Daoy (cell line): ENCODE results near the gene POLD2. TPM values are rescaled to one million over a fixed set of nuclear protein-coding genes. Genes with fewer than 3 reads are reported as not detected.

ENCODE experiments used
- DNase-seq: peaks from one replicate; pipeline ENCODE4 v3.0.0-alpha.2; 2015; ENCODE audit warnings: low read depth
- total RNA-seq: library from RNA; depleted of rRNA; stranded (reverse); fragments of >200 nt; shearing (Covaris generic); gene quantifications from 2 replicates; pipeline ENCODE4 v1.2.3, GENCODE V29; 2014

The POLD2 gene
- total RNA-seq, 1 experiment from 2014 or later, result 204 TPM

DNA sequence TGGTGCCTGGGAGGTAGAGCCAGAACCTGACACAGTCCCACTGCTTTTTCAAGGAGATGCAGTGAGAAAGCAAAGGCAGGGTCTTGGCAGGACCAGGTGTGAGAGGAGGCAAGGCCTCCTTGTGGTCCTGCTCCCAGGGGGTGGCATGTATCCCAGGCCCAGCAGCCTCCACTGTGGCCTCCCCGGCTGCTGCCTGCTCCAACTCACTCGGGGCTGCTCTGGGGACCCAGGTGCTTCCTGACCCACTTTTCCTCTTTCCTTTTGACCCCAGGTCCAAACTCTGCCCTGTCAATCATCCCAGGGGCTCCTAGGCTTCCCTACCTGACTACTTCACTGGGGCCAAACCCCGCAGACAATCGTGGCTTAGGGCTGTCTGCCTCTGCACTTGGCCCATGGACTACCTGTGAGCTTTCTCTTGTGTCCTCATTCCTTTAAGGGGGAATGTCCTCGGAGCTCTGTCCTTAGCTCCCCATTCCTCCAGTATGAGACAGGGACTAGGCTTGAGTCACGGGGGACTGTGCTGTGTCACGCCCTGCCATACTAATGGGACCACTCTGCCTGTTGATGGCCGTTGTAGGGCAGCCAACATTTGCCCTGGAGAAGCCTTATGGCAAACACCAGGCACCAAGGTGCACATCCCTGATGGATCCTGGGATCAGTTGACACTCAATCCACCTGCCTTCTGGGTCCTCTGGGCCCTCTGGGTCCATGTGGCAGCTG is 20.3 kb downstream of the POLD2 start:
- DNase-seq, result no peak

DNA sequence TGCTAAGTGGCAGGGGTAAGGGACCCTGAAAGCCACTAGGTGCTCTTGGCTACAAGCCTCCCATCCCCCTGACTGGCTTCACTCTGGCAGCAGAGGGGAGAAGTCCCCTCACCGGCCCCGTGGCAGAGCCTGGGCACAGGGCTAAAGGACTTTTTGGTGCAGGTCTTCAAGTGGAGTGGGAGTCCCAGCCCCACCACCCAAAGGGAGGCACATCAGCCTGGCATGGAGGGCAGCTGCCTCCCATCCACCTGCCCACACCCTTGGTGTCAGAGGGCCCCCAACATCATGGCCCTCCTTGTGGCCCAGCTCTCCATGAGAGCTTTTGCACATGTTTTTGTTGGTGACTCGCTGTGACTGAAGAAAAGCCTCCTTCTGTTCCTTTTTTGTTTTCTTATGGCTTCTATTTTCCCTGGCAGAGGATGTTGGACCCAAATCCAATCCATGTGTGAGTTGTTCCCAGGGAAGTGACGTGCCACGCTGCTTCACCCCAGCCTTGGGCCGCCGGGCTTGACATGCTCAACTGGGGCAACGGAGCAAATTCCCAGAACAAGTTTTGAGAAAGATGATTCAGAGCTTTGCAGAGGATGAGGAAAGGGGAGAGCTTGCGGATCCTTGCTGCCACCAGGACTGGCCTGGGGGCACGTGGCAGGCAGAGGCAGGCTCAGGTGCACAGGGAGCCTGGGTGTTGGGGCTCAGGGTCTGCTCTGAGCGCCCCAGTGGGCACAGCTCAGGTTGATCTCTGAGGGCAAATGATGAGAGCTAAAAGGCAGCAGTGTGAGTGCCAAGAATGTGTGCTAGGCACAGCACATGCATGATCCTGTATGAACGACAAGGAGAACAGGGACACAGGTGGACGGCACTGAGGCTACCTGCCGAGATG is 21.1 kb downstream of the POLD2 start:
- DNase-seq, result peak; percentile 60

- no peak for DNase-seq
Measured at GRCh38 chr7:44101303-44101965, 21.9 kb downstream of the POLD2 start.

DNA sequence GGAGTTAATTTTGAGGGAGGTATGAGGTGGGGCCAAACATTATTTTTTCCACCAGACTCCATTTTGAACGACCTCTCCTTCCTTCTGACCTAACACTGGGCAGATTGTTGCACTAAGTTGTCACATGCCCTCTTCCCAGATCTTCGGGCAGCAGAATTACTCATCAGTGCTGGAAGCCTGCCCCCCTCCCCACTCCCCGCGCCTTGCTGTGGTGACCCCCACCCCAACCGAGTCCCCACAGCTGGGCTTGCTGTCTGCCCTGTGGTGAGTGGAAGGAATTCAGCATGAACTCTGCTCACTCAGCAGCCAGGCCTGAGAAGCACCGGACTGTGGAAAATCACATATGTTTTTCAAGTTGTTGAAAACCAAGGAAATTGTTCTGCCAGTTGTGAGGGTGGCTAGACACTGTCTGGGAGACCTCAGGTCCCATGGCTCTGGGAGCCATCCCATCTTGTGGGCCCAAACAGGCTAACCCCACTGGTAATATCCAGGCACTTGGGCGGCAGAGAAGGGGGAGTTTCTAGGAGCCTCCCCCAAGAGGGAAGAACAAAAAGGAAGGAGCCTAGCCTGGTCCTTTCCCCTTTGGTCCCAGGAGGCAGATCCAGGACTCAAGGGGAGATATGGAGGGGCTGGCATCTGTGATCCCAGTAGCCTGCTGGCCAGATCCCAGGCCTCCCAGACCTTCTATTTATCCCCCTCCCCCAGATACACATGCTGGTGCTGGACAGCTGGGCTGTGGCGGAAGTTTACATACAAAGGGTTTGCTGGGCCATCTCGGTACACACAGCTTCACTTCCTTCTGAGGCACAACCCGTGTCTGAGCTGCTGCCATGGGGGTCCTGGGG is 22.7 kb downstream of the POLD2 start:
- DNase-seq, result peak; percentile 62

- DNase-seq, result no peak
Measured at GRCh38 chr7:44099669-44100068, 23.7 kb downstream of the POLD2 start.

- no peak for DNase-seq
Measured at GRCh38 chr7:44098092-44099068, 25.0 kb downstream of the POLD2 start.

DNA sequence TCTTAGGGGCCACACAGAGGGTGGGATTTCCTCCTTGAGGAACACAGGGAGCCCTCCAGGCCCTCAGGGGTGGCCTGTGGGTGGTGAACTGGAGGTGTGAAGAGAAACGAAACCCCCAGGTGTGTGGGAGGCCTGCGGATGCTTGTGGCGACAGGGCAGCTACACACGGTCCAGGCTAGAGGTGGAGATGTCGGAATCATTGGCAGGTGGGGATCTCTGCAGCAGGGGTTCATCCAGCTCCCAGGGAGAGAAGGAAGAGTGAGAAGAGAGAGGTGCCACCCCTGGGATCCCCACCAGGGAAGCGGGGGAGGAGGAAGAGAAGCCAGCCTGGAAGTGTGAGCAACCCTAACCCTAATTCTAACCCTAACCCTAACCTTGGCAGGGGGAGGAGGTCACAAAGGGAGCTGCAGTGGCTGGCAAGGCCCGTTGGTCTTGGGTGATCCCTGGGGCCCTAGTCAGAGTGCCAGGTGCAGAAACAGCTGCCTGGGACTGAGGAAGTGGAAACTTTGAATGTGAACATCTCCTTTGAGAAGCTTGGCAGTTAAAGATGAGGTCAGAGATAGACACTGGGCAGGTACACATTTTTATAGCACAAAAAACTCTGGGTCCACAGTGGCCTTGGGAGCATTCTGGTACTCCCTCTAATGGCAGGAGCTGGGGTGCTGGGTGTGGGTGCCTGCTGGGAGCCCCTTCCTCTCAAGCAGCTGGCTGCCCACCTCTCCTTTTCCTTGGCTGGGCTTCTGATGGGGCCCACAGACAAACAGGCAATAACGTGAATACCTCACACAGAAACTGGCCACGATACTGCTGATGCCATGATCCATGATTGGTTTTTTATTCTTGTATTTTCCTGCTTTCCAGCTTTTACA is 26.1 kb downstream of the POLD2 start:
- no peak for DNase-seq

DNA sequence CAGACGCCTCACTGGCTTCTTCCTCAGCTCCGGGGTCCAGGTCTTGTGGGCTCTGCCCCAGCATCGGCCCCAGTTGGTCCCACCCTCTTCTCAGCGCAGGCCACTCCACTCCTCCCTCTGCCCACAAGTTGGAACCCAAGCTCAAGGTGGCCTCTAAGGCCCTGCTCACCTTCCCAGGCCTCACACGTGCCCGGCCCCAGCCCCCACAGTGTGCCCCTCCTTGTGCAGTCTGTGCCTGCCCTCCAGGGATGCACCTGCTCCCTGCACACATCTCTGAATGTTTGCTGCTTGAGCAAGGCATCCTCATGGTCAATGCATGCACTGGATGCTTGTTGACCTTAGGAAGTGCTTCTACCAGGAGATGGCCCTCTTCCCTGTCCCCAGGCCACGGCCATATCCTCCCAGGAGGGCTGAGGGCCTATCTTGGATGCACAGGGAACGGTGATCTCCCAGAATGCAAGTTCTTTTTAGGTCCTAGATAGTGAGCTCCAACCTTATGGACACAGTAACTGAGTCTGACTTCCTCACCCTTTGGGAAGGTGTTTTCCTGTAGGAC is 26.9 kb downstream of the POLD2 start:
- DNase-seq, result no peak

DNA sequence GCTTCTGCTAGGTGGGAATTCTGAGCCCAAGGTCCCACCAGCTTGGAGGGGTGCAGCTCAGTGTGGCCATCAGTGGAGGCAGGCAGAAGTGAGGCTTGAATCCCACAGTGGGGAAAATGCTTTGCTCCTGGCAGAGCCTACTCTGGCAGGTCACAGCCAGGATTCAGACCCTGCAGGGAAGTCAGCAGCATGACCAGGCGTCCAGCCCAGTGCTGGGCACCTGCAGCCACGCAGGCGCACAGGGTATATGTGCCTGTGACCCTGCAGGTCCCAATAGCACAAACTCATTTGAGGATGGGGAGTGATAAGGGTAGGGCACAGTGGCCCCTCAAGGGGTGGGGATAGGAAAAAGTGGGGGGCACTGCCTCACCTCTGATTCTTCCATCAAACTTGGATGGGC is 27.6 kb downstream of the POLD2 start:
- DNase-seq, result no peak

- no peak for DNase-seq
Measured at GRCh38 chr7:44094883-44095592, 28.3 kb downstream of the POLD2 start.

- DNase-seq, result no peak
Measured at GRCh38 chr7:44094365-44094764, 29.0 kb downstream of the POLD2 start.

DNA sequence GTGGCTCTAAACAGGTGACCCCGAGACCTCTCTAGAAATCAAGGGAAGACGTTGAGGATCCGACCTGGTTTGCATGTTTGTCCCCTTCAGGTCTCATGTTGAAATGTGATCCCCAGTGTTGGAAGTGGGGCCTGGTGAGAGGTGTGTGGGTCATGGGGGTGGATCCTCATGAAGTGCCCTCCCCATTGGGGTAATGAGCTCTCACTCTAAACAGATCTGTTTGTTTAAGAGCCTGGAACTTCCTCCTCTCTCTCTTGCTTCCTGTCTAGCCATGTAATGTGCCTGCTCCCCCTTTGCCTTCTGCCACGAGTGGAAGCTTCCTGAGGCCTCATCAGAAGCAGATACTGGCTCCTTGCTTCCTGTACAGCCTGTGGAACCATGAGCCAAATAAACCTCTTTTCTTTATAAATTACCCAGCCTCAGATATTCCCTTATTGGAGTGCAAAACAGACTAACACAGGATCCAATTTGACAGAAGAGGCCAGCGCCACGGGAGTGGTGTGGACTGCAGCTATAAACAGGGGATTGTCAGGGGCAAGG is 30.2 kb downstream of the POLD2 start:
- no peak for DNase-seq

DNA sequence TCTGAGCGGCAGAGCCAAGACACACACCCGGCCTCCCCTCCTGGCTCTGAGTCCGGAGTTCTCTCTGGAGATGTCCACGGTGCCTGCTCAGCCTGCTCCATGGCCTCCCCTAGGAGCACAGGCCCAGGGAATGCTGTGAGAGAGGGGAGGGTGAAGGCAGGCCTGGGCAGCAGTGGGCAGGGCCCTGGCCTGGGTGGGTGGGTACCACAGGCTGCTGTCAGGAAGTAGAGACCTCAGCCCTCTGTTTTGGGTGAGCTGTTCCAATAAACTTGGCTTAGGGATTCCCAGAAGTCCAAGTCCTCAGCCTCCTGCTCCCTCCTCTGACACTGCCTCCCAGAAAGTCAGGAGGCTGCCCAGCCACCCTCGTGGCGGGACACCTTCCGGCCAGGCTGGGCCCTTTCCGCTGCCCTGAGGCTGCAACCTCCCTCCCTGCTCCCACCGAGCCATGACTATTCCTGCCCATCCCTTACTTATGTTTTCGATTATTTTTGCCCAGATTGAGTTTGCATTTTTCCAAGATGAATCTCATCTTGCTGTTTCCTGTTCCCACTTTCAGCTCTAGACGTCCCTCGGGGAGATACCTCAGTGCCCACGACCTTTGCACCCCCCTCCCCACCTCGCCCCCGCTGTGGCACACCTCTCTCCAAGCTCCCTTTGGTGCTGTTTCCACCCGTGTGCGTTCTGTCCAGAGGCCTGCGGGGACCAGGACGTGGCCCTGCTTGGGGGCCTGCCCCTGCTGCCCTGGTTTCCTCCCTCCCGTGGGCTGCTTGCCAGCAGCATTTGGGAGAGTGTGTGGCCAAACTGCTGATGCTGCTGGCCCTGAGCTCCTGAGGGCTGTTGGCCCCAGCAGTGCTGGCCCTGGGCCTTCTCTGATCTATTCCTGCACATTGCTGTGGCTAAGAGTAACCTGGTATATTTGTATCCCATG is 35.2 kb downstream of the POLD2 start:
- peak; percentile 95 for DNase-seq

GRCh38 chr7:44086627-44087026 is 36.7 kb downstream of the POLD2 start:
- no peak for DNase-seq

DNA sequence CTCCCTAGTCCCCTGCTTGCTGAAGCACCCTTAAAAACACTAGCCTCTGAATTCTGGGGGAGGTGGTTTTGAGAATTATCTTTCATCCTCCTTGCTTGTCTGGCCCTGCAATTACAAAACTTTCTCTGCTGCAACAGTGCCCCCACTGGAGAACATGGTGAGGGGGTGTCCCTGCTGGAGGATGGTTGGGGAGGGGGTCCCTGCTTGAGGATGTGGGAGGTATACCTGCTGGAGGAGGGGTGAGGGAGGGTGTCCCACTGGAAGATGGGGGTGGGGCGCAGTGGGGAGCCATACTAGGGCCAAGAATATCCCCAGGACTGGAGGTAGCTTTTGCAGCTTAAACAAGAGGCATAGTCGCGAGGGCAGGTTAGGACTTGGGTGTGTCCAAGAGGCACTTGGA is 37.8 kb downstream of the POLD2 start:
- DNase-seq, result no peak

- no peak for DNase-seq
Measured at GRCh38 chr7:44084701-44085100, 38.6 kb downstream of the POLD2 start.

GRCh38 chr7:44083796-44084195 is 39.6 kb downstream of the POLD2 start:
- DNase-seq, result no peak
